Endothelial cell of umbilical vein (primary cell): ENCODE data around the gene CCL1. TPM values are rescaled to one million over a fixed set of nuclear protein-coding genes. Genes with fewer than 3 reads are reported as not detected.

Source experiments
- BruUV-seq: library from RNA; stranded (reverse); fragments of 400-500 nt; replicated peaks from 2 replicates; lab custom pipeline; 2021; lab: Mats Ljungman, UMichigan
- CTCF ChIA-PET: fragments of 300-600, 350-600 bp; sonication (Branson Sonifier 250); formaldehyde crosslinking; loops from one replicate; lab custom pipeline; 2021; ENCODE audit warnings: antibody characterized with exemption, inconsistent platforms; lab: Charles Lee
- POLR2A ChIA-PET: fragments of 300-600, 350-600 bp; sonication (Branson Sonifier 250); formaldehyde crosslinking; loops from one replicate; lab custom pipeline; 2021; ENCODE audit warnings: antibody characterized with exemption, inconsistent platforms; lab: Charles Lee
- DNase-seq: peaks from one replicate; pipeline ENCODE4 v3.0.0-alpha.2; 2011; ENCODE audit warnings: low read depth, low spot score
- FAIRE-seq: peaks from 2 replicates; lab custom pipeline; 2011; peaks lifted over from hg19 to GRCh38; lab: Jason Lieb, UNC
- H2AFZ ChIP-seq: 2 replicates; pipeline ENCODE4 v1.6.0; 2012; ENCODE audit warnings: low read depth, low read length, control low read depth, inconsistent platforms
- H3K27ac ChIP-seq: 2 replicates; pipeline ENCODE4 v1.5.1; 2011; ENCODE audit warnings: low read depth, mild to moderate bottlenecking, control low read depth, low read length, moderate library complexity; ENCODE audit not compliant: insufficient read depth
- H3K27me3 ChIP-seq, 2 experiments: 2 replicates each; pipeline versions ENCODE4 v1.6.0 to v1.6.1; 2011; ENCODE audit warnings: low read length in 2 of 2, mixed read lengths in 1 of 2; ENCODE audit not compliant: control insufficient read depth in 2 of 2, insufficient read depth in 2 of 2
- H3K36me3 ChIP-seq, 2 experiments: 2 replicates in 1 of 2; 3 replicates in 1 of 2; pipeline ENCODE4 v1.5.1; 2011; ENCODE audit warnings: low read length in 2 of 2, mild to moderate bottlenecking in 1 of 2, moderate library complexity in 1 of 2; ENCODE audit not compliant: control insufficient read depth in 2 of 2, insufficient read depth in 2 of 2; ENCODE audit errors: extremely low read depth in 1 of 2
- H3K4me1 ChIP-seq: 3 replicates; pipeline ENCODE4 v1.5.1; 2011; ENCODE audit warnings: mild to moderate bottlenecking, low read length; ENCODE audit not compliant: control insufficient read depth, insufficient read depth; ENCODE audit errors: extremely low read depth
- H3K4me2 ChIP-seq: 2 replicates; pipeline ENCODE4 v1.6.1; 2011; ENCODE audit warnings: low read length, control low read depth, mixed read lengths; ENCODE audit not compliant: insufficient read depth
- H3K4me3 ChIP-seq, 3 experiments: fragments of 200-600 bp in 1 of 3; sonication (generic), shearing (Covaris generic) in 1 of 3; replicated peaks in 1 of 3; 2 replicates each; pipeline ENCODE4 v1.5.1; 2011 to 2016; ENCODE audit warnings: control low read depth in 3 of 3, low read length in 3 of 3, mild to moderate bottlenecking in 2 of 3, inconsistent platforms in 1 of 3, low read depth in 1 of 3, moderate library complexity in 1 of 3; ENCODE audit not compliant: insufficient read depth in 1 of 3
- H3K79me2 ChIP-seq: 2 replicates; pipeline ENCODE4 v1.6.0; 2012; ENCODE audit warnings: low read length, inconsistent platforms; ENCODE audit not compliant: control insufficient read depth, insufficient read depth
- H3K9ac ChIP-seq: replicated peaks from 2 replicates; pipeline ENCODE3; 2011; ENCODE audit warnings: low read length, control low read depth; ENCODE audit not compliant: insufficient read depth; ENCODE audit errors: extremely low read depth
- H3K9me1 ChIP-seq: replicated peaks from 3 replicates; pipeline ENCODE4 v1.6.0; 2011; ENCODE audit warnings: mild to moderate bottlenecking, low read length; ENCODE audit not compliant: control insufficient read depth, insufficient read depth; ENCODE audit errors: extremely low read depth
- H3K9me3 ChIP-seq: replicated peaks from 2 replicates; pipeline ENCODE4 v1.5.1; 2012; ENCODE audit warnings: low read length, inconsistent platforms; ENCODE audit not compliant: control insufficient read depth, insufficient read depth
- H4K20me1 ChIP-seq: replicated peaks from 2 replicates; pipeline ENCODE3; 2011; ENCODE audit warnings: mild to moderate bottlenecking, low read length; ENCODE audit not compliant: control insufficient read depth, insufficient read depth; ENCODE audit errors: extremely low read depth
- CTCF ChIP-seq, 2 donors: IDR thresholded peaks; 1 replicate in 1 of 2; 2 replicates in 1 of 2; pipeline ENCODE4 v1.5.1; 2011; ENCODE audit warnings: low read length in 2 of 2, mild to moderate bottlenecking in 2 of 2, moderate library complexity in 2 of 2, control low read depth in 1 of 2, inconsistent platforms in 1 of 2, low read depth in 1 of 2; ENCODE audit not compliant: insufficient read depth in 1 of 2; ENCODE audit errors: extremely low read depth in 1 of 2
- EZH2 ChIP-seq: IDR thresholded peaks from 2 replicates; pipeline ENCODE4 v1.6.1; 2012; ENCODE audit warnings: borderline replicate concordance, low read depth, mild to moderate bottlenecking, moderate library complexity, low read length, inconsistent platforms; ENCODE audit not compliant: severe bottlenecking
- FOS ChIP-seq: IDR thresholded peaks from 2 replicates; pipeline ENCODE4 v1.6.1; 2011; ENCODE audit warnings: mild to moderate bottlenecking, low read length, moderate library complexity, borderline replicate concordance; ENCODE audit not compliant: insufficient read depth
- GATA2 ChIP-seq: IDR thresholded peaks from 2 replicates; pipeline ENCODE4 v1.7.0; 2011; ENCODE audit warnings: low read depth, mild to moderate bottlenecking, moderate library complexity, mixed read lengths, low read length; ENCODE audit not compliant: insufficient read length, insufficient read depth
- JUN ChIP-seq: IDR thresholded peaks from 2 replicates; pipeline ENCODE4 v1.6.1; 2011; ENCODE audit warnings: borderline replicate concordance, low read depth; ENCODE audit not compliant: insufficient read length, insufficient read depth
- MAX ChIP-seq: IDR thresholded peaks from 2 replicates; pipeline ENCODE4 v1.6.1; 2011; ENCODE audit not compliant: insufficient read depth, insufficient read length
- MYC ChIP-seq: IDR thresholded peaks from one replicate; pipeline ENCODE4 v1.6.1; 2011; ENCODE audit warnings: mild to moderate bottlenecking, low read depth, low read length
- POLR2A ChIP-seq: IDR thresholded peaks from 2 replicates; pipeline ENCODE4 v1.6.1; 2012; ENCODE audit warnings: low read depth, mild to moderate bottlenecking, control low read depth, low read length
- POLR2AphosphoS5 ChIP-seq: IDR thresholded peaks from 2 replicates; pipeline ENCODE4 v1.6.1; 2012; ENCODE audit warnings: low read depth, mild to moderate bottlenecking, control low read depth, low read length, moderate library complexity; ENCODE audit not compliant: insufficient read depth
- dilution Hi-C: fragments of 300-500 bp; cut with MboI; formaldehyde crosslinking; loops from one replicate; pipeline ENCODE4 v1.15.0; 2019; ENCODE audit warnings: low sequenced_read_pairs; ENCODE audit not compliant: extremely low pct_ligation_motif_present
- intact Hi-C: fragments of 100-400 bp; cut with micrococcal nuclease; formaldehyde crosslinking; loops from one replicate; pipeline ENCODE4 v1.10.0; 2022
- polyA plus RNA-seq, 4 experiments: library from polyadenylated mRNA; depleted of rRNA in 3 of 4; stranded (reverse) in 3 of 4; unstranded in 1 of 4; fragments of >200 nt; gene quantifications; 2 replicates each; pipeline versions ENCODE4 v1.2.1 to v1.2.3, GENCODE V29; 2011 to 2012; ENCODE audit warnings: missing spikeins in 1 of 4
- total RNA-seq: library from RNA; stranded (reverse); gene quantifications from 2 replicates; pipeline ENCODE4 v1.2.3, GENCODE V29; 2021

The CCL1 gene
- total and polyA plus RNA-seq, 2 donors (not counting 3 experiments of a cell fraction or from before 2014, with no cell fraction given), result not detected

- FAIRE-seq (no peak), DNase-seq (no peak)
- Histone ChIP-seq H3K36me3 (no peaks in the 10 kb centered on the region), H3K4me1 (peaks cover 47% of the 10 kb centered on the region), H3K79me2 (no peaks in the 10 kb centered on the region), H3K4me3 (no peak overlapping the region), H3K9ac (peak overlapping the region; percentile 22), H3K4me2 (peak overlapping the region; percentile 54), H2AFZ (peak overlapping the region; percentile 7), H3K9me1 (no peaks in the 10 kb centered on the region), H3K27ac (peak overlapping the region; percentile 79), H3K27me3 (no peaks in the 10 kb centered on the region), H4K20me1 (no peaks in the 10 kb centered on the region), H3K9me3 (no peaks in the 10 kb centered on the region)
- BruUV-seq, result TSS peak; percentile 39
- POLR2A ChIA-PET, result no interaction called here
- TF ChIP-seq GATA2 (no peak), JUN (no peak), POLR2A (no peak), CTCF (IDR thresholded peaks at IDR 0.05; ENCODE audit: extremely low read depth in 1 of 2, insufficient read depth in 1 of 2, low read depth in 1 of 2, low read length in 2 of 2) (no peak), MAX (no peak), MYC (no peak), EZH2 (no peak), POLR2AphosphoS5 (no peak), FOS (no peak)
- CTCF ChIA-PET, result interaction anchor here (1.4 to 4.9 kb wide), 3 partner anchors 13 to 35 kb away, joined by 5 to 45 read pairs (median 28); no protein-coding TSS in a partner anchor
- intact Hi-C loops, result loop anchor here (2.0 kb wide), 1 partner anchor 140 kb away; no protein-coding TSS in a partner anchor
- dilution Hi-C loops, result no loop called here
These were observed 20.2 kb upstream of the CCL1 start for GRCh38 chr17:34383216-34383615.
